Tibial nerve (tissue), 4 donors: ENCODE measurements around the gene UTP3.

Source experiments
- EP300 ChIP-seq, 2 donors: sonication (generic); formaldehyde crosslinking; IDR thresholded peaks; one replicate each; pipeline ENCODE4 v1.6.1; 2017; ENCODE audit warnings: antibody characterized with exemption in 2 of 2, mild to moderate bottlenecking in 1 of 2
- POLR2A ChIP-seq, 2 donors: fragments of 450-650 bp; IDR thresholded peaks; one replicate each; pipeline ENCODE4 v1.6.1; 2017; ENCODE audit warnings: antibody characterized with exemption in 2 of 2, mild to moderate bottlenecking in 2 of 2, moderate library complexity in 2 of 2
- TF ChIP-seq, protein P1 (sequence below), 5 experiments: fragments of 200-600 bp in 3 of 5; fragments of 450-650 bp in 2 of 5; sonication (generic) in 3 of 5; IDR thresholded peaks; one replicate each; pipeline ENCODE4 v1.5.1; 2016 to 2019; ENCODE audit warnings: antibody characterized with exemption in 5 of 5, mild to moderate bottlenecking in 3 of 5, moderate library complexity in 2 of 5

DNA sequence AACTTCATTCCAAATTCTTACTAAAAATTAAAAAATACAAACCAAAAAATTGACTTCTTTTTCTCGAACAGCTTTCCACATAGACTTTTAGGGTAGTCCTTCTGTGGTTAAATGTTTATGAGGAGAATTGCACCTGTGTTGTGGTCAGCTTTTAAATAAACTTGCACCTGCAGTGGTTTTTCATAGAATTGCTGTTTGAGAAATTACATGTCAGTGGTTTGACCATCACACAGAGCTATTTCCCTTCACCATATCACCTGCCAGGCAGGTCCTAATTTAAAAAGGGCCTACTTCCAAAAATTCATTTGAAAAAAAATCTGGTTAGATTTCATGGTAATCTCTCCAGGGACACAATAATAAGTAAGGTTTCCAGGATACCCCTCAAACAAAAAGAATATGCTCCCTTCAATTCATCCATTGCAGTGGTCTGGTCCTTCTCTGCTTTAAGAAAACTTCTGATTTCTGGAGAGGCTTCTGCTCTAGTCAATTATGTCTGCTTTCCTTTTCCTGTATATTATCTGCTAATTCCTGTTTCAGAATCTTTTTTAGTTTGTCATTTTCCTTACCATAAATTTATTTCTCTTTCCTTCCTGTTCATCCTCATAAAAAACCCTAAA lies 9.8 kb upstream of the UTP3 start:
- TF ChIP-seq, protein P1, sequence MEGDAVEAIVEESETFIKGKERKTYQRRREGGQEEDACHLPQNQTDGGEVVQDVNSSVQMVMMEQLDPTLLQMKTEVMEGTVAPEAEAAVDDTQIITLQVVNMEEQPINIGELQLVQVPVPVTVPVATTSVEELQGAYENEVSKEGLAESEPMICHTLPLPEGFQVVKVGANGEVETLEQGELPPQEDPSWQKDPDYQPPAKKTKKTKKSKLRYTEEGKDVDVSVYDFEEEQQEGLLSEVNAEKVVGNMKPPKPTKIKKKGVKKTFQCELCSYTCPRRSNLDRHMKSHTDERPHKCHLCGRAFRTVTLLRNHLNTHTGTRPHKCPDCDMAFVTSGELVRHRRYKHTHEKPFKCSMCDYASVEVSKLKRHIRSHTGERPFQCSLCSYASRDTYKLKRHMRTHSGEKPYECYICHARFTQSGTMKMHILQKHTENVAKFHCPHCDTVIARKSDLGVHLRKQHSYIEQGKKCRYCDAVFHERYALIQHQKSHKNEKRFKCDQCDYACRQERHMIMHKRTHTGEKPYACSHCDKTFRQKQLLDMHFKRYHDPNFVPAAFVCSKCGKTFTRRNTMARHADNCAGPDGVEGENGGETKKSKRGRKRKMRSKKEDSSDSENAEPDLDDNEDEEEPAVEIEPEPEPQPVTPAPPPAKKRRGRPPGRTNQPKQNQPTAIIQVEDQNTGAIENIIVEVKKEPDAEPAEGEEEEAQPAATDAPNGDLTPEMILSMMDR (IDR thresholded peaks at IDR 0.05): no peak
- TF ChIP-seq EP300 (IDR thresholded peaks at IDR 0.05) (no peak), POLR2A (IDR thresholded peaks at IDR 0.05) (no peak)
